ENCODE results near the gene HBS1L.

- no peak for TF ChIP-seq CTCF (IDR thresholded peaks at IDR 0.05; ENCODE audit: borderline replicate concordance, extremely low read depth, low read length, poor library complexity, severe bottlenecking)
- TF ChIP-seq EZH2 (IDR thresholded peaks at IDR 0.05; ENCODE audit: borderline replicate concordance, low read depth, low read length, severe bottlenecking), result no peak
These were observed 32.4 kb downstream of the HBS1L start for GRCh38 chr6:135022050-135022697.

Measured in DND-41 (cell line).